HG02885 (cell line): ENCODE results near the gene ABT1.

ENCODE experiments used
- ATAC-seq: cut with Tn5 transposase; IDR thresholded peaks from one replicate; pipeline ENCODE4 v1.9.1; 2021; ENCODE audit warnings: mild to moderate bottlenecking; ENCODE audit not compliant: unreplicated experiment, poor library complexity

ABT1 gene

DNA sequence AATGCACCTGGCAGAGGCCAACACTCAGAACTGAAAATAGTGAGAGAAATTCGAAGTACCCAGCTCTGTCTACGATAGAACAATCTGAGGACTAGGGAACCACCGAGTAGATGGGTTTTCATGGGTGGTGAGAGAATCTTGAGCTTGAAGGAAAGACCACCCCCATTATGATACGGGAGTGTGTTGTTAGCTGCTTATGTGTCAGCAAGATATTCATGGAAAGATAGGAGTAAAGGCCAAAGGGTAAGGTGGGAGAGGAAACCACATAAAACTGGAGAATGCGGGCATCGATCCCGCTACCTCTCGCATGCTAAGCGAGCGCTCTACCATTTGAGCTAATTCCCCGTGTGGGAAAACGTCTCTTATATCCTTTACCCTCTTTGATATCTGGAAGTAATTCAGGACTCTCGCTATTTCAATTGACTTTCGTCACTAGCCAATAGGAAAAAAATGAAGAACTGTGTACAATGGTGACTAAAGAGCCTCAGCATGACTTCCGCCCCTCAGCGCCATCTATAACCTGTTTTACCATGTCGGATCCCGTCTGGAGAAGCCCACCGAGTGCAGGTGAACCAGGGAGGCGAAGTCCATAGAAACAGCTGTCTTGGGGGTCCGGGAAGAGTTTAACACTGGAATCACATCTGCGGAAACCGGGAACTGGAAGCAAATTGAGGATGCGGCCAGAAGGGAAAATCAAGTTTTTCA lies 25.0 kb upstream of the ABT1 start:
- ATAC-seq = no peak

- ATAC-seq = no peak
Observed at GRCh38 chr6:26575494-26575939, 21.2 kb upstream of the ABT1 start.

DNA sequence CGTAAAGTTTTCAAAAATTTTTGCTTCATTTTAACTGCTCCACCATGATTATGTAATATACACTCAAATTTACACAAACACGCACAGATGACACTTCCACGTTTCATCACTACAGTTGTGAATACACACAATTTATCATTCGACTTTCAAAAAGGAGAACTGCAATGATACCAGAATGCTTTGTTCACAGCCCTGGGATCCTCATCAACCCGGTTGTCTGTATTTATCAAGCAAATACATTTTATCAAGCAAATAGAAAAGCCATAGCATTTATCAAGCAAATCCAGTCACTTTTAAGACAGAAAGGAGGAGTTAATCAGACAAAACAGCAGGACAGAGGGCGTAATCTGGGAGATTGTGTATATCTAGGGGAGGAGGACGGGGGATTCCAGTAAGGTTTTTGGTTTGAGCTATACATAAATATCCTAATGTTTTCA lies 20.3 kb upstream of the ABT1 start:
- ATAC-seq = no peak

- peak; percentile 44 for ATAC-seq
Observed at GRCh38 chr6:26576929-26577719, 19.6 kb upstream of the ABT1 start.

DNA sequence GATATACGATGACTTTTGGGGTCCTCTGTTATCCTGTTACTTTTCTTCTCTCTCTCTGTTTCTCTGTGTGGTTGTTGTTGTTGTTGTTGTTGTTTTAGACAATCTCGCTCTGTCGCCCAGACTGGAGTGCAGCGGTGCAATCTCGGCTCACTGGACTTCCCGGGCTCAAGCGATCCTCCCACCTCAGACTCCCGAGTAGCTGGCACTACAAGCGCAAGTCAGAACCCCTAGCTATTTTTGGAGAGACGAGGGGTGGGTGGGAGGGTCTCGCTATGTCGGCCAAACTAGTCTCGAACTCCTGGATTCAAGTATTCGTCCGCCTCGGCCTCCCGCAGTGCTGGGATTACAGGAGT lies 19.1 kb upstream of the ABT1 start:
- no peak for ATAC-seq

DNA sequence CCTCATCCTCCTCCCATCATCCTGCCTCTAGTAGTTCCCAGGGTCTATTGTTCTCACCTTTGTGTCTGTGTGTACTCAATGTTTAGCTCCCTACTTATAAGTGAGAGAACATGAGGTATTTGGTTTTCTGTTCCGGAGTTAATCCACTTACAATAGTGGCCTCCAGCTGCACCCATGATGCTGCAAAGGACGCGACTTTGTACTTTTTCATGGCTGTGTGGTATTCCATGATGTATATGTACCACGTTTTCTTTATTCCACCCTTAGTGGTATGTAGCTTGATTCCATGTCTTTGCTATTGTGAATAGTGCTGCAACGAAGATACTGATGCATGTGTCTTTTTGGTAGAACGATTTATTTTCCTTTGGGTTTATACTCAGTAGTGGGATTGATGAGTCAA lies 18.5 kb upstream of the ABT1 start:
- no peak for ATAC-seq

DNA sequence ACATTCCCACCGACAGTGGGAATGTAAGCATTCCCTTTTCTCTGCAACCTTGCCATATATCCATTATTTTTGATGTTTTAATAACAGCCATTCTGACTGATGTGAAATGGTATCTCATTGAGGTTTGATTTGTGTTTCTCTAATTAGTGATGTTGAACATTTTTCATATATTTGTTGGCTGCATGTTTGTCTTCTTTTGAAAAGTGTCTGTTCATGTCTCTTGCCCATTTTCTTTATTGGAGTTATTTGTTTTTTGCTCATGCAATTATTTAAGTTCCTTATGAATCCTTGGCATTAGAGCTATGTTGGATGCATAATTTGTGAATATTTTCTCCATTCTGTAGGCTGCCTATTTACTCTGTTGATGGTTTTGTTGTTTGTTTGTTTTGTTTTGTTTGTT lies 18.0 kb upstream of the ABT1 start:
- no peak for ATAC-seq

GRCh38 chr6:26581164-26581915 lies 15.4 kb upstream of the ABT1 start:
- no peak for ATAC-seq

- no peak for ATAC-seq
Observed at GRCh38 chr6:26588965-26589364, 7.8 kb upstream of the ABT1 start.

DNA sequence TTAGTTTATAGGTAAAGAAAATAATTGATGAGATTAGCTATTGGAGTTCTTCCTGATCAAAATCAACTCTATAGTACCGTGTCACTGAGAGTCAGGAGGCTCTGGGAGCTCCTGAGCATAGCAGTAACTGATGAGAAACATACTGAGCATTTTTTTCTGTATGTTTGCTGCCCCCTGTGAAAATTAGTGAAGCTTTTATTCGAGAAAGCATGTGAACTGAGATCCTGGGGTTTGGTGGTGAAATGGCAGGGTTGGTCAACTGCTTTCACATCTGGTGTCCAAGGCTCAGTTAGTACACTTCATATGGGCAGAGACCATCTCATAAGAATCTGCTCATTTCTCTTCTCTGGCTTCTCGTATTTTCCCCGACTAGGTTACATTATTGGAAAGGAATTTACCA lies 4.1 kb upstream of the ABT1 start:
- ATAC-seq = no peak

DNA sequence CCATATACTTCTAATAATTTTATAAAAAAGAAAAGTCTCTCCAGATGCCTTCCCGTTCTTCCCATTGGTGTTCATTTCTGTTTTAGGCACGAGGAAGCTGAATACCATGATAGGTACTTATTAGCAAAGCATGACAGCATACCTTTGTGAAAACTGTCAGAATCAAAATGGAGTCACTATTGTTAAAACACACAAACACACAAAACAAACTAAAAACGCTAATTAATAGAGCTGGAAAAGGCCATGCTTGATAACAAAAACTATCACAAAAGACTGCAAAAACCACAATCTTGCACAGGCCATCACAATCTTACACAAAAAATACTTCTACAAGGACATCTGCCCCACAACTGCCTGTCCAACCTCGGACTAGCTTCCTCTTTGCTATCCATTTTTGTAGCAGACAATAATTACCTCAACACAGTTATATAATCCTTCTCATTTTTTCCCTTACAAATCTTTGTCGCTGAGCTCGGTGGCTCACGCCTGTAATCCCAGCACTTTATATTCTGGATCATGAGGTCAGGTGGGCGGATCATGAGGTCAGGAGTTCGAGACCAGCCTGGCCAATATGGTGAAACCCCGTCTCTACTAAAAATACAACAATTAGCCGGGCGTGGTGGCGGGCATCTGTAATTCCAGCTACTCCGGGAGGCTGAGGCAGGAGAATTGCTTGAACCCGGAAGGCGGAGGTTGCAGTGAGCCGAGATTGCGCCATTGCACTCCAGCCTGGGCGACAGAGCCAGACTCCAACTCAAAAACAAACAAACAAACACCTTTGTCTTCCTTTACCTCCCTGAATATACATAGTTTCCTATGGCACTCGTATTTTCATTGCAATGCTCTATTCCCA lies 3.2 kb upstream of the ABT1 start:
- ATAC-seq = no peak

DNA sequence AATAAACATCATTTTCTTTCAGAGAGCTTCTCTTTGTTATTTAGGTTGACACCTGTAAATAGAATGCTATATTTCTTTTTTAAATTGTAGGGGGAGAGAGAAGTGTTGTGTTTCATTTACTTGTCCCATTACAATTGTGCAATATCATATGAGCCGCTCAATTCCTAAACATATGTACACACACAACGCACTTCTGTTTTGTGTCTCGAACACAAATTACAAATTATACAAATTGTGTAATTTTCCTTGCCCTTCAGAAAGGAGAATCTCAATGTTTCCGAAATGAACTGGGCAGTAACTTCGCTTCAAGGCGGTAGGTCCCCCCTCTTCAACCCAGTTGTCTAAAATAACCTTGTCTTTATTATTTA lies 2.6 kb upstream of the ABT1 start:
- no peak for ATAC-seq

DNA sequence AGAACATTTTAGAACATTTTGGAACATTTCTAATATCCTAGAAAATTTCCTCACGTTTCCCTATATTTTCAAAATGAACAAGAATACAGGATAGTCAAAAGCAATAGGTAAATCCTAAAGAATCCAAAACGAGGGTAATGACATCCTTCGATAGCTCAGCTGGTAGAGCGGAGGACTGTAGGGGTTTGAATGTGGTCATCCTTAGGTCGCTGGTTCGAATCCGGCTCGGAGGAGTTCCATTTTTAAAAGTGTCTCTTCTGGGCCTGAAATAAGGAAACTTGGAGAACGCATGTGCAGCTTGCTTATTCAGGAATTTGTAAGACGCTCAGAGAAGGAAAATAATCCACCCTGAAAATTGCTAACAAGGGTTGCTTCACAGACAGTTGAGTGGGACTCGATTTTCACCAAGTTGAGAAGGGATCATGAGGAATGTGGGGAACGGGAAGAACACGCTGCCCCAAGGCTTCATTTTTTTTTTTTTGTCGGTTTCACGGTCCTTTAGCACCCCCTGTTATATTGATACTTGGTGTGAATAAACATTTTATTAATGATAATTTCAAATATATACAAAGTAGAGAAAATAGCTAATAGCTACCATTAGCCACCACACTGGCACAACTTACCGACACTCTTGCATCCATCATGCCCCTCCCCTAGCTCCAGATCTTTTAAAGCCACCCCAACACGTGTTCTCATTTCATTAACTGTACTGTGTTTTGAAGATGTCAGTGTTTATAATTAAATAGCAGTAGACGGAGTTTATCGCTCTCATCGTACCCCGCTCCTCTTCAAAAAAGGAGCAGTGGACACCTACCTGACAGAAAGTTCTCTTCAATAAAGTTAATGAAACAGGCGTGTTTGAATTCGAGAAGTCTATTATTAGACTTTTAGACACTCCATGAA lies 1.8 kb upstream of the ABT1 start:
- ATAC-seq = no peak

- ATAC-seq = peak; percentile 59
Observed at GRCh38 chr6:26595669-26596269, 984 bp upstream of the ABT1 start.

- ATAC-seq = no peak
Observed at GRCh38 chr6:26597389-26597766, 625 bp downstream of the ABT1 start.

DNA sequence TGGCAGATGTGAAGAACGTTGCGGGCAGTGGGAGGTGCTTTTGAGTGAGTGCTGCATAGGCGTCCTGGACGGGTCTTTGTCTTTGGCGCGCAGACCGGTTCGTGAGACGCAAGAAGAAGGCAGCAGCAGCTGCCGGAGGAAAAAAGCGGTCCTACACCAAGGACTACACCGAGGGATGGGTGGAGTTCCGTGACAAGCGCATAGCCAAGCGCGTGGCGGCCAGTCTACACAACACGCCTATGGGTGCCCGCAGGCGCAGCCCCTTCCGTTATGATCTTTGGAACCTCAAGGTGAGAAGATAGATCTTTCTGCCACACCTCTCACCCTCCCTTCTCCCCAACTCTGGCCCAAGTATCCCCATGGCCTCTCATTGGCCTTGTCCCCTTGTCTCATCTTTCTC lies 1.1 kb downstream of the ABT1 start:
- ATAC-seq = no peak

DNA sequence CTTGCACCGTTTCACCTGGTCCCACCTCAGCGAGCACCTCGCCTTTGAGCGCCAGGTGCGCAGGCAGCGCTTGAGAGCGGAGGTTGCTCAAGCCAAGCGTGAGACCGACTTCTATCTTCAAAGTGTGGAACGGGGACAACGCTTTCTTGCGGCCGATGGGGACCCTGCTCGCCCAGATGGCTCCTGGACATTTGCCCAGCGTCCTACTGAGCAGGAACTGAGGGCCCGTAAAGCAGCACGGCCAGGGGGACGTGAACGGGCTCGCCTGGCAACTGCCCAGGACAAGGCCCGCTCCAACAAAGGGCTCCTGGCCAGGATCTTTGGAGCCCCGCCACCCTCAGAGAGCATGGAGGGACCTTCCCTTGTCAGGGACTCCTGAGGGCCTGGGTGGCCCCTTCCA lies 1.5 kb downstream of the ABT1 start:
- no peak for ATAC-seq

GRCh38 chr6:26599134-26599533 lies 2.4 kb downstream of the ABT1 start:
- ATAC-seq = no peak

- no peak for ATAC-seq
Observed at GRCh38 chr6:26599591-26599990, 2.8 kb downstream of the ABT1 start.
